ENCODE measurements around the gene TSKS. TPM values are rescaled to one million over a fixed set of nuclear protein-coding genes. Genes with fewer than 3 reads are reported as not detected.

Gene TSKS
- total and polyA plus RNA-seq, 10 of the 15 experiments (the other 5 are each of a cell fraction or from before 2014, with no cell fraction given), result not detected

GRCh38 chr19:49744946-49745381 lies 18.1 kb downstream of the TSKS start:
- Histone ChIP-seq H3K4me2 (ENCODE audit: control insufficient read depth, insufficient read depth) (no peak overlapping the region), H3K79me2 (ENCODE audit: control insufficient read depth, insufficient read depth, low read length) (no peaks in the 10 kb centered on the region), H4K20me1 (ENCODE audit: control insufficient read depth, insufficient read depth) (no peaks in the 10 kb centered on the region), H2AFZ (ENCODE audit: control insufficient read depth, low read depth, low read length) (no peak overlapping the region), H3K9ac (ENCODE audit: control insufficient read depth, insufficient read depth, low read length) (no peak overlapping the region), H3K4me1 (ENCODE audit: control insufficient read depth, insufficient read depth, low read length) (no peaks in the 10 kb centered on the region), H3K27me3 (replicated peaks in 1 of 2; ENCODE audit: control insufficient read depth in 2 of 2, insufficient read depth in 2 of 2, low read length in 1 of 2) (no peaks in the 10 kb centered on the region), H3K27ac (ENCODE audit: control insufficient read depth, insufficient read depth) (no peak overlapping the region), H3K36me3 (ENCODE audit: control insufficient read depth in 2 of 2, insufficient read depth in 2 of 2, low read length in 1 of 2) (no peaks in the 10 kb centered on the region), H3K4me3 (no peak overlapping the region), H3K9me3 (replicated peaks; ENCODE audit: control insufficient read depth, insufficient read depth, low read length) (no peaks in the 10 kb centered on the region; the same call in 2 of the 3 replicates)
- DNase-seq (ENCODE audit: low read depth, low spot score), result no peak
- POLR2A ChIA-PET, result no interaction called here
- BruUV-seq (replicated peaks), result no TSS peak
- RAD21 ChIA-PET (ENCODE audit: unreplicated experiment), result no interaction called here
- in situ Hi-C loops (cut with MboI) (no loop called here), intact Hi-C loops (cut with micrococcal nuclease; ENCODE audit: unreplicated experiment) (no loop called here)
- CTCF ChIA-PET, result interaction anchor here (1.3 kb wide), 1 partner anchor 16 kb away, joined by 5 read pairs; no protein-coding TSS in a partner anchor
- SMC1A ChIA-PET (ENCODE audit: uncharacterized antibody, unreplicated experiment), result no interaction called here
- FAIRE-seq, result no peak
- no peak for ATAC-seq
- no peak for TF ChIP-seq POU2F2 (IDR thresholded peaks at IDR 0.05; ENCODE audit: borderline replicate concordance, low read depth, low read length)
- TF ChIP-seq GABPA (IDR thresholded peaks at IDR 0.05; ENCODE audit: low read depth), result no peak
- peak in 1 of 2 experiments; percentile 64; a peak in 1 of 4 replicates for TF ChIP-seq SRF (IDR thresholded peaks at IDR 0.05; ENCODE audit: low read depth in 2 of 2, low read length in 2 of 2)
- TF ChIP-seq WRNIP1 (IDR thresholded peaks at IDR 0.05; ENCODE audit: borderline replicate concordance, low read depth, low read length), result no peak
- WGBS (ENCODE audit: insufficient coverage, insufficient replicate concordance, low lambda C conversion rate, missing lambda C conversion rate), result 77% methylated on average over 21 of the region's 23 CpGs

- no peak overlapping the region for H3K9ac ChIP-seq (ENCODE audit: control insufficient read depth, insufficient read depth, low read length)
- CTCF ChIA-PET, result interaction anchor here (1.5 kb wide), 1 partner anchor 70 kb away, joined by 3 read pairs; no protein-coding TSS in a partner anchor
- WGBS (ENCODE audit: insufficient coverage, insufficient replicate concordance, low lambda C conversion rate, missing lambda C conversion rate), result 62% methylated on average over 9 of the region's 9 CpGs
- H3K9me3 ChIP-seq (replicated peaks; ENCODE audit: control insufficient read depth, insufficient read depth, low read length), result no peaks in the 10 kb centered on the region; the same call in 2 of the 3 replicates
- in situ Hi-C loops (cut with MboI) (no loop called here), intact Hi-C loops (cut with micrococcal nuclease; ENCODE audit: unreplicated experiment) (no loop called here)
- RAD21 ChIA-PET (ENCODE audit: unreplicated experiment), result no interaction called here
- H3K27me3 ChIP-seq (replicated peaks in 1 of 2; ENCODE audit: control insufficient read depth in 2 of 2, insufficient read depth in 2 of 2, low read length in 1 of 2), result no peaks in the 10 kb centered on the region
- no peak overlapping the region for H3K4me2 ChIP-seq (ENCODE audit: control insufficient read depth, insufficient read depth)
- H3K27ac ChIP-seq (ENCODE audit: control insufficient read depth, insufficient read depth), result no peak overlapping the region
- H3K79me2 ChIP-seq (ENCODE audit: control insufficient read depth, insufficient read depth, low read length), result no peaks in the 10 kb centered on the region
- ATAC-seq (no peak), DNase-seq (ENCODE audit: low read depth, low spot score) (no peak), FAIRE-seq (no peak)
- POLR2A ChIA-PET, result no interaction called here
- H3K4me1 ChIP-seq (ENCODE audit: control insufficient read depth, insufficient read depth, low read length), result no peaks in the 10 kb centered on the region
- no peak overlapping the region for H2AFZ ChIP-seq (ENCODE audit: control insufficient read depth, low read depth, low read length)
- BruUV-seq (replicated peaks), result no TSS peak
- SMC1A ChIA-PET (ENCODE audit: uncharacterized antibody, unreplicated experiment), result no interaction called here
- no peaks in the 10 kb centered on the region for H3K36me3 ChIP-seq (ENCODE audit: control insufficient read depth in 2 of 2, insufficient read depth in 2 of 2, low read length in 1 of 2)
- no peaks in the 10 kb centered on the region for H4K20me1 ChIP-seq (ENCODE audit: control insufficient read depth, insufficient read depth)
- H3K4me3 ChIP-seq, result no peak overlapping the region
- no peak for TF ChIP-seq MEF2A (IDR thresholded peaks at IDR 0.05; ENCODE audit: insufficient read depth, low read depth, low read length)
- TF ChIP-seq SPI1 (IDR thresholded peaks at IDR 0.05; ENCODE audit: borderline replicate concordance, insufficient read depth, low read depth, low read length), result no peak
- TF ChIP-seq NFXL1 (IDR thresholded peaks at IDR 0.05; ENCODE audit: borderline replicate concordance), result no peak
- no peak for TF ChIP-seq RELB (IDR thresholded peaks at IDR 0.05; ENCODE audit: low read depth)
- no peak for TF ChIP-seq KLF5 (IDR thresholded peaks at IDR 0.05; ENCODE audit: partially characterized antibody)
- no peak for TF ChIP-seq IRF5 (IDR thresholded peaks at IDR 0.05; ENCODE audit: borderline replicate concordance)
- no peak for TF ChIP-seq NR2C2 (IDR thresholded peaks at IDR 0.05; ENCODE audit: borderline replicate concordance, control insufficient read depth, insufficient read length, low read depth)
- no peak for TF ChIP-seq HDAC2 (IDR thresholded peaks at IDR 0.05)
- TF ChIP-seq EGR1 (IDR thresholded peaks at IDR 0.05; ENCODE audit: borderline replicate concordance in 1 of 2, low read depth in 2 of 2, low read length in 2 of 2), result no peak
- no peak for TF ChIP-seq MTA2 (IDR thresholded peaks at IDR 0.05; ENCODE audit: low read depth)
- TF ChIP-seq YBX1 (IDR thresholded peaks at IDR 0.05), result no peak
- TF ChIP-seq CBX5 (IDR thresholded peaks at IDR 0.05; ENCODE audit: low read depth), result no peak
Measured at GRCh38 chr19:49741210-49741844, 21.8 kb downstream of the TSKS start.
